Measurements from ENCODE around the gene L3MBTL3.

Gene L3MBTL3

GRCh38 chr6:130018292-130018743 lies at the start of gene L3MBTL3:
TSS of gene L3MBTL3 (plus strand) at chr6:130018581. CDS start at chr6:130042700, 24,119 bp downstream.
- DNase-seq (ENCODE audit: low spot score) = peak; percentile 84

GRCh38 chr6:129969064-129969463 lies 49.3 kb upstream of the L3MBTL3 start:
- no peak for DNase-seq (ENCODE audit: low spot score)

GRCh38 chr6:129976110-129976509 lies 42.3 kb upstream of the L3MBTL3 start:
- no peak for DNase-seq (ENCODE audit: low spot score)

- no peak for DNase-seq (ENCODE audit: low spot score)
Measured at GRCh38 chr6:129978148-129978916, 40.0 kb upstream of the L3MBTL3 start.

- DNase-seq (ENCODE audit: low spot score) = no peak
Measured at GRCh38 chr6:129980821-129981220, 37.6 kb upstream of the L3MBTL3 start.

GRCh38 chr6:129981598-129981997 lies 36.8 kb upstream of the L3MBTL3 start:
- no peak for DNase-seq (ENCODE audit: low spot score)

- no peak for DNase-seq (ENCODE audit: low spot score)
Measured at GRCh38 chr6:129989396-129989795, 29.0 kb upstream of the L3MBTL3 start.

- DNase-seq (ENCODE audit: low spot score) = no peak
Measured at GRCh38 chr6:129992881-129993280, 25.5 kb upstream of the L3MBTL3 start.

- no peak for DNase-seq (ENCODE audit: low spot score)
Measured at GRCh38 chr6:129994410-129994809, 24.0 kb upstream of the L3MBTL3 start.

- DNase-seq (ENCODE audit: low spot score) = no peak
Measured at GRCh38 chr6:129996387-129996786, 22.0 kb upstream of the L3MBTL3 start.

GRCh38 chr6:130000526-130001421 lies 17.6 kb upstream of the L3MBTL3 start:
- no peak for DNase-seq (ENCODE audit: low spot score)

- DNase-seq (ENCODE audit: low spot score) = no peak
Measured at GRCh38 chr6:130008236-130008873, 10.0 kb upstream of the L3MBTL3 start.

GRCh38 chr6:130009146-130009545 lies 9.2 kb upstream of the L3MBTL3 start:
- no peak for DNase-seq (ENCODE audit: low spot score)

- no peak for DNase-seq (ENCODE audit: low spot score)
Measured at GRCh38 chr6:130010387-130010786, 8.0 kb upstream of the L3MBTL3 start.

- DNase-seq (ENCODE audit: low spot score) = no peak
Measured at GRCh38 chr6:130012728-130013127, 5.7 kb upstream of the L3MBTL3 start.

- no peak for DNase-seq (ENCODE audit: low spot score)
Measured at GRCh38 chr6:130018744-130019325, 454 bp downstream of the L3MBTL3 start.

GRCh38 chr6:130019326-130020072 lies 1.1 kb downstream of the L3MBTL3 start:
- peak; percentile 28 for DNase-seq (ENCODE audit: low spot score)

- DNase-seq (ENCODE audit: low spot score) = peak; percentile 12
Measured at GRCh38 chr6:130020073-130020906, 1.9 kb downstream of the L3MBTL3 start.

GRCh38 chr6:130020907-130021629 lies 2.7 kb downstream of the L3MBTL3 start:
- peak; percentile 88 for DNase-seq (ENCODE audit: low spot score)

GRCh38 chr6:130026859-130027258 lies 8.5 kb downstream of the L3MBTL3 start:
- DNase-seq (ENCODE audit: low spot score) = no peak
